Small intestine (tissue), 7 donors: ENCODE results near the gene GTF3C5. TPM values are rescaled to one million over a fixed set of nuclear protein-coding genes. Genes with fewer than 3 reads are reported as not detected.
"Not testable (repeated sequence)": the region's sequence is repeated elsewhere in the genome, so short reads cannot be mapped to it uniquely, and the experiment has no call there.

ENCODE experiments used
- DNase-seq, 2 donors: peaks; one replicate each; pipeline versions ENCODE4 v3.0.0 to v3.0.0-alpha.2; 2013
- FAIRE-seq: peaks from 2 replicates; lab custom pipeline; 2012; peaks lifted over from hg19 to GRCh38; lab: Jason Lieb, UNC
- H3K27ac ChIP-seq, 3 donors: one replicate each; pipeline ENCODE4 v1.5.1; 2013; ENCODE audit warnings: low read length in 2 of 3, mild to moderate bottlenecking in 2 of 3, control low read depth in 1 of 3, inconsistent platforms in 1 of 3, low read depth in 1 of 3, moderate library complexity in 1 of 3
- H3K27me3 ChIP-seq, 3 donors: one replicate each; pipeline ENCODE4 v1.6.1; 2013; ENCODE audit warnings: low read length in 3 of 3, inconsistent platforms in 1 of 3; ENCODE audit not compliant: control insufficient read depth in 3 of 3, insufficient read depth in 3 of 3
- H3K36me3 ChIP-seq, 3 donors: one replicate each; pipeline ENCODE4 v1.6.1; 2013; ENCODE audit warnings: low read length in 3 of 3, inconsistent platforms in 1 of 3, low read depth in 1 of 3, mild to moderate bottlenecking in 1 of 3, moderate library complexity in 1 of 3; ENCODE audit not compliant: control insufficient read depth in 3 of 3, insufficient read depth in 2 of 3
- H3K4me1 ChIP-seq, 3 donors: one replicate each; pipeline ENCODE4 v1.6.1; 2013; ENCODE audit warnings: low read length in 2 of 3, inconsistent platforms in 1 of 3, low read depth in 1 of 3, mild to moderate bottlenecking in 1 of 3, moderate library complexity in 1 of 3; ENCODE audit not compliant: control insufficient read depth in 3 of 3, insufficient read depth in 2 of 3
- H3K4me3 ChIP-seq, 3 donors: one replicate each; pipeline ENCODE4 v1.5.1; 2013; ENCODE audit warnings: low read length in 3 of 3, control low read depth in 1 of 3, inconsistent platforms in 1 of 3, low read depth in 1 of 3, mild to moderate bottlenecking in 1 of 3, moderate library complexity in 1 of 3
- H3K9me3 ChIP-seq, 2 donors: one replicate each; pipeline ENCODE4 v1.6.1; 2013; ENCODE audit warnings: low read depth in 1 of 2, low read length in 1 of 2; ENCODE audit not compliant: control insufficient read depth in 2 of 2, insufficient read depth in 1 of 2
- WGBS, 3 donors: extraction: QIAGEN DNeasy Blood & Tissue Kit; methylation state at CpG; one replicate each; pipeline ENCODE4 v1.1.7; 2013; 5-methylcytosine and 5-hydroxymethylcytosine counted together
- polyA plus RNA-seq, 4 donors: library from polyadenylated mRNA; stranded (reverse) in 3 of 4; unstranded in 1 of 4; fragments of 200-250 nt in 3 of 4; fragments of 120-200 nt in 1 of 4; gene quantifications; one replicate each; pipeline versions ENCODE4 v1.2.1 to v1.2.3, GENCODE V29; 2013
- donor health status: healthy with polysubstance abuse.
- donor health status: control.
- donor health status: control.
- donor health status: Bipolar disorder and iron deficiency.
- donor health status: healthy.

The GTF3C5 gene
- polyA plus RNA-seq, 4 donors: 37.3 to 56.0 (median 51.0) TPM

DNA sequence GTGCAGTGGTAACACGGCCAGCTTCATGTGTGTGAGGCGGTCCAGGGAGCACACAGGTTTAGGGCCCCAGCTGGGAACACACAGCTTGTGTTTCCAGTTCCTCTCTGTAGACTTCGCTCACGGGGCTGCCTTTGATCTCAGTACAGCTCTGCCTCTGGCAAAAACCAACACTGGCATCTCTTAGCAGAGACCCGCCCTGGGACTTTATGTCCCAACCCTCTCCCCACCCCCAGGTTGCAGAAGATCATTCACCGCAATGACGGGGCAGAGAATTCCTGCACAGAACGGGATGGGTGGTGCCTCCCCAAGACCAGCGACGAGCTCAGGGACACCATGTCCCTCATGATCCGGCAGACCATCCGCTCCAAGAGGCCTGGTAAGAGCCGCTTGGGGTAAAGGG lies 25.7 kb downstream of the GTF3C5 start:
- H3K27ac ChIP-seq: peak overlapping the region in 1 of 3 donors; percentile 76
- no peaks in the 10 kb centered on the region for H3K27me3 ChIP-seq
- no peaks in the 10 kb centered on the region for H3K9me3 ChIP-seq
- no peak overlapping the region for H3K4me3 ChIP-seq
- 27 to 64% (median 40%) methylated on average over 13 of the region's 13 CpGs for WGBS, 3 donors
- FAIRE-seq: no peak
- H3K4me1 ChIP-seq: peaks cover 2 to 28% (median 2%) of the 10 kb centered on the region in 3 donors
- peak in 1 of 2 donors; percentile 86 for DNase-seq
- H3K36me3 ChIP-seq: peaks cover 5 to 81% (median 11%) of the 10 kb centered on the region in 3 donors

DNA sequence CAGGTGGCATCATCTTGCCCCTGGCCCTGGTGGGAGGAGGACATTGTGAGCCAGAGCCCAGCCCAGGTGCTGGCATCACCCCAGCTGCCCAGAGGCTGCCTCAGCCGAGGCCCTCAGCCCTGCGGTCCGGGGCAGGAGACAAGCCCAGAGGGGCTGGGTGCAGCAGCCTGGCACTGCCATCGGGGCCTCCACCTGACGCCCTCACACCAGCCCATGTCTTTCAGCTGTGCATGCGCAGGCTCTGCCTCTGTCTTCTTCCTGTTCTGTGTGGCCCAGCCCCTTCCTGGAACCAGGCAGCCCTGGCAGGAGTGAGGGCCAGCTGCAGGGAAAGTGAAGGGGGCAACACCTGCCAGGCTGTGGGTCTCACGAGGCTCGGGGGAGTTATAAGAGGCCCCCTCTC lies 26.2 kb downstream of the GTF3C5 start:
- H3K36me3 ChIP-seq: peaks cover 5 to 77% (median 11%) of the 10 kb centered on the region in 3 donors
- peak in 1 of 2 donors; percentile 22 for DNase-seq

DNA sequence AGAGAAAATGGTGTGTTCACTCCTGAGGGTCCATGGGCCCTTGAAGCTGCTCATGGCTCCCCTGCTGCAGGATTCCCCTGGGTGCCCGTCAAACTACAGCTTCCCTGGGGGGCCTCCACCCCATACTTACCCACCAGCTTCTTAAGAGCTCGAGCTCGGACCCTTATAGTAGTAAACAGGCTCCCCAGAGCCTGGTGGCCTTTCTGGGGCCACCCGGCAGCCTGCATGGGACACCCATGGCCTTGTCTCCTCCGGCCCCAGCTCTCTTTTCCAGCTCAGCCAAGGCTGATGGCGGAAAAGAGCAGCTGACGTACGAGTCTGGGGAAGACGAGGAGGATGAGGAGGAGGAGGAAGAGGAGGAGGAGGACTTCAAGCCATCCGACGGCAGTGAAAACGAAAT lies 26.8 kb downstream of the GTF3C5 start:
- Histone ChIP-seq H3K27me3 (no peaks in the 10 kb centered on the region), H3K36me3 (peaks cover 5 to 71% (median 11%) of the 10 kb centered on the region in 3 donors), H3K27ac (no peak overlapping the region), H3K9me3 (no peaks in the 10 kb centered on the region), H3K4me1 (peaks cover 2 to 26% (median 2%) of the 10 kb centered on the region in 3 donors), H3K4me3 (no peak overlapping the region)
- DNase-seq (no peak), FAIRE-seq (no peak)
- WGBS, 3 donors: 90 to 93% (median 93%) methylated on average over 12 of the region's 12 CpGs

More for the DNA sequence above, 26.2 kb downstream of the GTF3C5 start:
- H3K4me3 ChIP-seq: no peak overlapping the region
- no peaks in the 10 kb centered on the region for H3K27me3 ChIP-seq
- H3K27ac ChIP-seq: peak overlapping the region in 1 of 3 donors; percentile 76
- 26 to 56% (median 26%) methylated on average over 8 of the region's 8 CpGs for WGBS, 3 donors
- no peak for FAIRE-seq
- peaks cover 2 to 26% (median 2%) of the 10 kb centered on the region in 3 donors for H3K4me1 ChIP-seq
- no peaks in the 10 kb centered on the region for H3K9me3 ChIP-seq

DNA sequence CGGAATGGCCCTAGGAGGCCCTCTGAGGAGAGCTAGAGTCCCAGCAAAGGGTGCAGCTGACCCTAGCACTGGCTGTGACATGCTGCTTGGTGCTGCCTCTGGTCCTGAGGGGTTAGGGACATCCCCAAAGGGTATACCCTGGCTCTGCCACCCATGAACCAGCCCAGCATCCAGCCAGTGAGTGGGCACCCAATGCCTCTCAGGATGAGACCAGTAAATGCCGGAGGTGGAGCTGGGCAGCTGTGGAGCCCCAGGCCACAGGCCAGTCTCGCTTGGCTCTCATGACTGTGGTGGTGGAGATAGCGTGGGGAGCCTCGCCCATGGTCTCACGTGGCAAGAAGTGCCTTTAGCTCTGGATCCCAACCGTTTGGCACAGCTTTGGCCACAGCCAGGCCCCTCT lies 27.3 kb downstream of the GTF3C5 start:
- Histone ChIP-seq H3K27ac (no peak overlapping the region), H3K9me3 (no peaks in the 10 kb centered on the region), H3K4me3 (no peak overlapping the region), H3K4me1 (peaks cover 2 to 26% (median 2%) of the 10 kb centered on the region in 3 donors), H3K27me3 (no peaks in the 10 kb centered on the region), H3K36me3 (peaks cover 5 to 67% (median 9%) of the 10 kb centered on the region in 3 donors)
- WGBS, 3 donors: 63 to 80% (median 69%) methylated on average over 7 of the region's 7 CpGs
- DNase-seq (no peak), FAIRE-seq (no peak)

DNA sequence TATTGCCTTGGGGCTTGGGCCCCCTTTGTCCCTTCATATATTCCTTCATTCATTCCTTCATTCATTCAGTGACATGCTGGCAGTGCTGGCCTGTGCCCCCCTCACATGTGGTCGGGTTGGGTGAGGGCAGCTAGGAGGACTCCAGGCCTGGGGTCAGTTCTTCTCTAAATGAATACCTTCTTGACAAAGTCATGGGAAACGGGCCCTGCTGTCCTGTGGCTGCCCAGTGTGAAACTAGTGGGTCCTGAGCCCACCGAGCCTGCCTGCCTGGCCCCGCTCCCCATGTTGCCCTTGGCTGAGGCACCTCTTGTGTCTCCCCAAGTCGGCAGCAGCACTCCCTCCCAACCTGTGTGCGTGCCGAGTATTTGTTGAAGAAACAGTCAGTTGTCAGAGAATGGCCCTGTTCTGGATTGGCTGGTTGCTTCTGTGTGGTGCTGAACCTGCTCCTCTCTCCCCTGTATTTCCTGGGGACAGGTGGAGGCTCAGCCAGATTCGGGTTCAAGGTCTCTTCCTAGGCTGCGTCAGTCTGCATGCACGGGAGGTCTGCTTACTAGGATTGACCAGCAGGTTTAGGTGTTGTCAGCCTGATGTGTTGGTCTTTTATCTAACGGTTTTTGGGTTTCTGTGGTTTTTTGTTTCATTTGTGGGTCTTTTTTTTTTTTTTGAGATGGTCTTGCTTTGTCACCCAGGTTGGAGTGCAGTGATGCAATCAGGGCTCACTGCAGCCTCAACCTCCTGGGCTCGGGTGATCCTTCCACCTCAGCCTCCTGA lies 27.9 kb downstream of the GTF3C5 start:
- Histone ChIP-seq H3K36me3 (peaks cover 5 to 67% (median 5%) of the 10 kb centered on the region in 3 donors), H3K27ac (no peak overlapping the region), H3K4me1 (peaks cover 2 to 26% (median 2%) of the 10 kb centered on the region in 3 donors), H3K27me3 (no peaks in the 10 kb centered on the region), H3K9me3 (no peaks in the 10 kb centered on the region), H3K4me3 (no peak overlapping the region)
- 41 to 59% (median 46%) methylated on average over 12 of the region's 12 CpGs for WGBS, 3 donors
- DNase-seq: peak in 1 of 2 donors; percentile 34
- no peak for FAIRE-seq

DNA sequence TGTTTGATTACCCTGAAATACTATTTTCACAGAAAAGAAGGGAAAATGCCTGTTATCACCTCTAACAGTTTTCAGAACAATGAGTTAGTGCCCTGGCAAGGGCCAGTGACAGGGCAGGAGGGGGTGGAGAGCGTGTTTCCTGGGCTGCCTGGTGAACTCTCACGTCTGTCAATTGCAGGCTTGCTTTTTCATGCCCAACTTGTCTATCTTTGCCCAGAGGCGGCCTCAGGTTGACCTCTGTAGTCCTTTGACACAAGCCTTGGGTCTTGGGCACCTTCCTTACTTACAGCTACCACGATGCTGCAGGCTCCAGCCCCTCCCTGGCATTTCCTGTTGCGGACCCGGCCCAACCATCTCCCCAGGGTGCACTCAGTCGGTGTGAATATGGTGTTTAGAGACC lies 28.8 kb downstream of the GTF3C5 start:
- no peak for FAIRE-seq
- 41 to 56% (median 47%) methylated on average over 7 of the region's 7 CpGs for WGBS, 3 donors

DNA sequence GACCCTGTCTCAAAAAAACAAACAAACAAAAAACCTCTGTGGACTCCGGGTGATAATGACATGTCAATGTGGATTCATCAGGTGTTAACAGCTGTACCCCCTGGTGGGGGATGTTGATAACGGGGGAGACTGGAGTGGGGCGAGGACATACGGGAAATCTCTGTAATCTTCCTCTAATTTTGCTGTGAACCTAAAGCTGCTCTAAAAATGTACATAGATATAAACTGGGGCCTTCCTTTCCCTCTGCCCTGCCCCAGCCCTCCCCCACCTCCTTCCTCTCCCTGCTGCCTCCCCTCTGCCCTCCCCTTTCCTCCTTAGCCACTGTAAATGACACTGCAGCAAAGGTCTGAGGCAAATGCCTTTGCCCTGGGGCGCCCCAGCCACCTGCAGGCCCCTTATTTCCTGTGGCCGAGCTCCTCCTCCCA lies 29.6 kb downstream of the GTF3C5 start:
- FAIRE-seq: no peak
- Histone ChIP-seq H3K27ac (peak overlapping the region in 1 of 3 donors; percentile 91), H3K27me3 (no peaks in the 10 kb centered on the region), H3K4me3 (no peak overlapping the region), H3K4me1 (peaks cover 2 to 26% (median 2%) of the 10 kb centered on the region in 3 donors), H3K9me3 (no peaks in the 10 kb centered on the region), H3K36me3 (peaks cover 0 to 67% (median 2%) of the 10 kb centered on the region in 3 donors)
- WGBS, 3 donors: 17 to 37% (median 33%) methylated on average over 5 to 6 of the region's 6 CpGs
- DNase-seq: peak; percentile 17 to 68

More for the DNA sequence above, 28.8 kb downstream of the GTF3C5 start:
- Histone ChIP-seq H3K27ac (peak overlapping the region in 1 of 3 donors; percentile 91), H3K4me1 (peaks cover 2 to 26% (median 2%) of the 10 kb centered on the region in 3 donors), H3K4me3 (no peak overlapping the region), H3K36me3 (peaks cover under 1 to 67% (median 3%) of the 10 kb centered on the region in 3 donors), H3K27me3 (no peaks in the 10 kb centered on the region), H3K9me3 (no peaks in the 10 kb centered on the region)
- no peak for DNase-seq

DNA sequence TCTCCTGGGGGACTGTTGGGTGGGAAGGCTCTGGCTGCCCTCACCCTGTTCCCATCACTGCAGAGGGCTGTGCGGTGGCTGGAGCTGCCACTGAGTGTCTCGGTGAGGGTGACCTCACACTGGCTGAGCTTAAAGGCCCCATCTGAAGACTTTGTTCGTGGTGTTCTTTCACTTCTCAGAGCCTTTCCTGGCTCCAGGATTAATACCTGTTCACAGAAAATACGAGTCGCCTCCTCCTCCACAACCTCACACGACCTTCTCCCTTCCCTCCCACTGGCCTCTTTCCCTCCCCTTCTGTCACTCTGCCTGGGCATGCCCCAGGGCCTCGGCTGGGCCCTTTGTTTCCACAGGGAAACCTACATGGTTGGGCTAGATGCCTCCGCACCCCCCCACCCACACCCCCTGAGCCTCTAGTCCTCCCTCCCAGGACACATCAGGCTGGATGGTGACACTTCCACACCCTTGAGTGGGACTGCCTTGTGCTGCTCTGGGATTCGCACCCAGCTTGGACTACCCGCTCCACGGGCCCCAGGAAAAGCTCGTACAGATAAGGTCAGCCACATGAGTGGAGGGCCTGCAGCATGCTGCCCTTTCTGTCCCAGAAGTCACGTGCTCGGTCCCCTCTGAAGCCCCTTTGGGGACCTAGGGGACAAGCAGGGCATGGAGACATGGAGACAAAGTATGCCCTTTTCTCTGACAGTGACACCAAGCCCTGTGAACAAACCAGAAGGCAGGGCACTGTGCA lies 30.4 kb downstream of the GTF3C5 start:
- Histone ChIP-seq H3K27ac (peak overlapping the region in 2 of 3 donors; percentile 66 to 89), H3K4me1 (peaks cover 2 to 26% (median 2%) of the 10 kb centered on the region in 3 donors), H3K36me3 (peaks cover 0 to 65% (median 2%) of the 10 kb centered on the region in 3 donors)
- WGBS, 3 donors: 23 to 52% (median 34%) methylated on average over 14 of the region's 14 CpGs
- peak; percentile 24 to 71 for DNase-seq
- not testable (repeated sequence) for H3K9me3 ChIP-seq, H3K27me3 ChIP-seq, H3K4me3 ChIP-seq, FAIRE-seq
